Ectodermal cell (in vitro differentiated cells): ENCODE measurements around the gene PIRT.

ENCODE experiments used
- H3K27ac ChIP-seq: 2 replicates; pipeline ENCODE4 v1.7.0; 2013; ENCODE audit warnings: mild to moderate bottlenecking, low read depth, low read length; ENCODE audit not compliant: insufficient read depth, poor library complexity, severe bottlenecking
- H3K27me3 ChIP-seq: 2 replicates; pipeline ENCODE4 v1.7.0; 2013; ENCODE audit warnings: mild to moderate bottlenecking, low read length; ENCODE audit not compliant: insufficient read depth, control insufficient read depth, poor library complexity, severe bottlenecking
- H3K36me3 ChIP-seq: one replicate; pipeline ENCODE4 v1.7.0; 2013; ENCODE audit warnings: low read length; ENCODE audit not compliant: control insufficient read depth, insufficient read depth
- H3K4me1 ChIP-seq: one replicate; pipeline ENCODE4 v1.7.0; 2013; ENCODE audit warnings: low read length; ENCODE audit not compliant: control insufficient read depth, insufficient read depth
- H3K4me3 ChIP-seq: 2 replicates; pipeline ENCODE4 v1.7.0; 2013; ENCODE audit warnings: low read depth, low read length, control low read depth; ENCODE audit not compliant: insufficient read depth
- H3K9me3 ChIP-seq: 2 replicates; pipeline ENCODE4 v1.7.0; 2013; ENCODE audit warnings: mild to moderate bottlenecking, low read length, moderate library complexity; ENCODE audit not compliant: control insufficient read depth
- WGBS, 2 experiments: methylation state at CpG; one replicate each; pipeline ENCODE4 v1.1.7; 2013; ENCODE audit warnings: missing lambda C conversion rate in 2 of 2; 5-methylcytosine and 5-hydroxymethylcytosine counted together

Gene PIRT

DNA sequence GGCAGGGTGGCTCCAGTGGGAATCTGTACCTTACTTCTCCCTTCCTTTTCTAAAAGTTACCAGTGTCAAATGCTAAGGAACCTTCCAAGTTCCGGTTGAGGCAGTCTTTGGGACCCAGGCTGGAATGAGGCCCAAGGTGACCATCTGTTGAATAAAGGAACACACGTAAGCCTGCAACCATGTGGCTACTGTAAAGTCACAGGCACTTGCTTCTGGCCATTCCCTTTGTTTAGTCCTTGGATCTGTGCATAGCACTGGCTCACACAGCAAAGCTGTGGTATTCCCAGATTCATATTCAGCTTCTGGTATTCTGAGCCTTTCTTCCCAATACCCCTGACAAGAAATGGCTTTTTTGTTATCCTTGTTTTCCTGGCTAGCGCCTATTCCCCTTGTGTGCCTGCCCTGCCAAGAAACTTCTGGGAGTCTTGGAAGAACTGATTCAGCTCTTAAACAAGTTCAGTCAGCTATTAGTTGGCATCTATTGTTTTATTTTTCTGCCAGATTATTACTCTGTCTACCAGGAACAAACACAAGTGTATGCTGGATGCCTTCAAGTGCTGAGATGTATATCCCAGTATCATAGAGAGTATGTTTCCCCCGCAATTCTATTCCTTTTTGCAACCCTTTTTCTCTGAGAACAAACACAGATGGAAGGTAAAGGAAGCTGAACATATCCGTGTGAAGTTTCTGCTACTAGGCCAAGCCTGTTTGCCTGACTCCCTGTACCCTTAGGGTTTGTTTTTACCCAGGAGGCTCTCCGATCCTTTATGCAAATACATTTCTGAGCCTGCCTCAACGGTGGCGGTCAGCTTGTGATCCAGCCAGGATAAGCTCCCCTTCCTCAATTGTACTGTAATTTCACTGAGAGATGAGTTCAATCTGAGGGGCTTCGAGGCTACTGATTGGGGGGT lies 47.1 kb downstream of the PIRT start:
- H3K36me3 ChIP-seq = no peaks in the 10 kb centered on the region
- 81 to 87% methylated on average over 9 of the region's 9 CpGs for WGBS, 2 experiments
- H3K27ac ChIP-seq = no peak overlapping the region
- peaks cover 8% of the 10 kb centered on the region for H3K4me1 ChIP-seq
- no peaks in the 10 kb centered on the region for H3K27me3 ChIP-seq
- no peak overlapping the region for H3K4me3 ChIP-seq
- no peaks in the 10 kb centered on the region for H3K9me3 ChIP-seq

DNA sequence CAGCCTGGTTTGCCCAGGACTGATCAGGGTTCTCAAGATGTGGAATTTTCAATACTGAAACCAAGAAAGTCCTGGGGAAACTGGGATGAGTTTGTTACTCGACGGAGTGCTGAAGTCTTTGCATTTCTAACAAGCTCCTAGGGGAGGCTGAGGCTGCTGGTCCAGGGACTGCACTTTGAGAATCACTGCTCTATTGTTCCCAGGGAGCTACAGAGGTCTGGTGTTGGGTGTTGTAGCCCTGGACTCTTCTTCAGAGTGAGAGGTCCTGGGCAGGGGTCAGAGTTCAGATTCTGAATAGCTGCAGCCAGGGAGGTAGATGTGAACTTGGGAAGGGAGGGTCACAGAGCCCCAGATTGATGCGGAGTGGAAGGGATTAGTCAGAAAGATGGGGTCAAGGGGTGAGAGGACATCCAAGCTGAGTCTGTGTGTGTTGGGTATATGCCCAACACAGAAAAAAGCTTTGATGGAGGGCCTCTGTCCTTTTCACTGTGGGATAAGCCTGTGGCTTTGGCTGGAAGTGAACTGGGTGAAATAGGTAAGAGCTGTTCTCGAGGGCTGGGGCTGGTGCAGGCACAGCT lies 48.1 kb downstream of the PIRT start:
- no peaks in the 10 kb centered on the region for H3K36me3 ChIP-seq
- H3K4me3 ChIP-seq = no peak overlapping the region
- H3K9me3 ChIP-seq = no peaks in the 10 kb centered on the region
- no peaks in the 10 kb centered on the region for H3K27me3 ChIP-seq
- H3K27ac ChIP-seq = no peak overlapping the region
- WGBS, 2 experiments = 84 to 86% methylated on average over 4 of the region's 4 CpGs
- H3K4me1 ChIP-seq = peaks cover 8% of the 10 kb centered on the region

DNA sequence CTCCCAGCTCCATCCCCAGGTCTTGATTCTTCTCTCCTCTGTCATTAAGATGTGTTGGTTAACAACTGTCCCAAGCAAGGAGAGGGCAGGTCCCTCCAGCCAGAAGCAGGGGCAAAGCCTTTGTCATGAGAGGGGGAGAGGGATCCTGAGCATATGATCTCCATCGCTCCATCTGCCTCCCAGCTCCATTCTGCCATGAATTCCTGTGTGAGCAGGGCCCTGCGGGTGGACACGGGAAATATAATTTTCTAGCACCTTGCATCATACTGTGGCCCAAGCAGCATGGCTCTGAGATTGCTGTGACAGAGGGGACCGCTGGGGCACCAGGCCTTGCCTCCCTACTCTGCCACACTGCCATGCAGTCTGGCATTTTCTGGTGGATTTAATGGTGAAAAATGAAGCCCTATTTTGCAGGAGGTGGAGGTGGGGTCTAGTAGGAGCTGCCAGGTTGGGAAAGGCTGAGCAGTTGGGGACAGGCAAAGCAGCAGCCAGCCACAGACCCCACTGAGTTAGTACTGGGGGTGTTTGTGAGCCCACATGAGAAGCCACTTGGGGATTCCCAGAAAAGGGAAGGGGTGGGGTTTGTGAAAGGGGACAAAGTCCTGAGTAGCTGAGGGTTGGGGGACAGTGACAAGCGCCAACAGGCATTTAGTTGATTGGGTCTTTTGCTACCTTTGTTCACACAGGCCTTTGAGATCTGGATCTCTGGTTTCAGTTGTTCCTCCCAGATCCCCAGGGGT lies 50.4 kb downstream of the PIRT start:
- H3K4me3 ChIP-seq = no peak overlapping the region
- H3K27ac ChIP-seq = no peak overlapping the region

DNA sequence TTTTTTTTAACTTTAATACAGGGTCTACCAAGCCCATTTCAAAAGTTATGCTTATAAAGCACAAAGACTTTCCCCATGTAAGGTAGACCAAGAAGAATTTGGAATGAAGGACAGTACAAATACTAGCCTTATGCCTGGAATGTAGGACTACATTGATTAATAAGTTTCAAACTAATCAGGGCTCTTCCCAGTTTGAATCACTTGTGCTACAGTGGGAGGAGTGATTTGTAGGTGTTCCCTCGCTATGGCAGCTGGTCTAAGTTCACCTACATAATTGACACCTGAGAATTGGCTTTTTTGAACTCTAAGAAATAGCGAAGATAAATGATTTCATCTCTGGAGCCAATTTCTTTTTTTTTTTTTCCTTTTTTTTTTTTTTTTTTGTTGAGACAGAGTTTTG lies 52.6 kb downstream of the PIRT start:
- no peak overlapping the region for H3K4me3 ChIP-seq
- no peaks in the 10 kb centered on the region for H3K27me3 ChIP-seq
- 100% methylated on average over 1 to 2 of the region's 2 CpGs for WGBS, 2 experiments
- H3K9me3 ChIP-seq = no peaks in the 10 kb centered on the region
- H3K27ac ChIP-seq = no peak overlapping the region
- peaks cover 8% of the 10 kb centered on the region for H3K4me1 ChIP-seq
- no peaks in the 10 kb centered on the region for H3K36me3 ChIP-seq

More for the DNA sequence above, 50.4 kb downstream of the PIRT start:
- Histone ChIP-seq H3K36me3 (no peaks in the 10 kb centered on the region), H3K9me3 (no peaks in the 10 kb centered on the region), H3K4me1 (peaks cover 8% of the 10 kb centered on the region), H3K27me3 (no peaks in the 10 kb centered on the region)
- WGBS, 2 experiments = 89 to 90% methylated on average over 5 of the region's 5 CpGs

DNA sequence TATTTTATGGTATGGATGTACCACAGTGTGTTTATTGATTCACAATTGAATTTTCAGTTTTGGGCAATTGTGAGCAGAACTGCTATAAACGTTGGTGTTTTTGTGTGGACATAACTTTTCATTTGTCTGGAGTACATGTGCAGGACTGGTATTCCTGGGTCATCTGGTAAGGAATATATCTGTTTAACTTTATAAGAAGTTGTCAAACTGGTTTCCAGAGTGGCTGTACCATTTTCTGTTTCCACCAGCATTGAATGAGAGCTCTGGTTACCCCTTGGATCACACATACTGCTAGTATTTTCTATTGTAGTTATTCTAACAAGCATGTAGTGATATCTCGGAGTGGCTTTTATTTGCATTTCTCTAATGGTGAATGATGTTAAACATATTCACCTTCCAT lies 58.3 kb downstream of the PIRT start:
- Histone ChIP-seq H3K36me3 (no peaks in the 10 kb centered on the region), H3K9me3 (peaks cover 5% of the 10 kb centered on the region), H3K4me3 (no peak overlapping the region), H3K27me3 (no peaks in the 10 kb centered on the region), H3K4me1 (no peaks in the 10 kb centered on the region), H3K27ac (no peak overlapping the region)
- 91 to 94% methylated on average over 1 to 2 of the region's 2 CpGs for WGBS, 2 experiments

DNA sequence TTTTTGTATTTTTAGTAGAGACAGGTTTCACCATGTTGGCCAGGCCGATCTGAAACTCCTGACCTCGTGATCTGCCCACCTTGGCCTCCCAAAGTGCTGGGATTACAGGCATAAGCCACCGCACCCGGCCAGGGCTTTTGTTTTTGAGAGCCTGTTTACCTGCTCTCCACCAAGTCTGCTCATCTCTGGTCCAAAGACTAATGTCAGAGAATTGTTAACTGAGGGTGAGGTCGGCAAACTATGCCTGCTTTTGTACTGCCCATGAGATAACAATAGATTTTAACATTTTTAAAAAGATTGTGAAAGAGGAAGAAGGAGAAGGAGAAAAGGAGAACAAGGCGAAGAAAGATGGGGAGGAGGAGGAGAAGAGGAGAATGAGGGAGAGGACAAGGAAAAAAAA lies 60.0 kb downstream of the PIRT start:
- Histone ChIP-seq H3K4me1 (peaks cover 6% of the 10 kb centered on the region), H3K27me3 (no peaks in the 10 kb centered on the region), H3K9me3 (peaks cover 5% of the 10 kb centered on the region), H3K4me3 (no peak overlapping the region), H3K36me3 (no peaks in the 10 kb centered on the region), H3K27ac (no peak overlapping the region)
- 91 to 95% methylated on average over 5 to 6 of the region's 6 CpGs for WGBS, 2 experiments

DNA sequence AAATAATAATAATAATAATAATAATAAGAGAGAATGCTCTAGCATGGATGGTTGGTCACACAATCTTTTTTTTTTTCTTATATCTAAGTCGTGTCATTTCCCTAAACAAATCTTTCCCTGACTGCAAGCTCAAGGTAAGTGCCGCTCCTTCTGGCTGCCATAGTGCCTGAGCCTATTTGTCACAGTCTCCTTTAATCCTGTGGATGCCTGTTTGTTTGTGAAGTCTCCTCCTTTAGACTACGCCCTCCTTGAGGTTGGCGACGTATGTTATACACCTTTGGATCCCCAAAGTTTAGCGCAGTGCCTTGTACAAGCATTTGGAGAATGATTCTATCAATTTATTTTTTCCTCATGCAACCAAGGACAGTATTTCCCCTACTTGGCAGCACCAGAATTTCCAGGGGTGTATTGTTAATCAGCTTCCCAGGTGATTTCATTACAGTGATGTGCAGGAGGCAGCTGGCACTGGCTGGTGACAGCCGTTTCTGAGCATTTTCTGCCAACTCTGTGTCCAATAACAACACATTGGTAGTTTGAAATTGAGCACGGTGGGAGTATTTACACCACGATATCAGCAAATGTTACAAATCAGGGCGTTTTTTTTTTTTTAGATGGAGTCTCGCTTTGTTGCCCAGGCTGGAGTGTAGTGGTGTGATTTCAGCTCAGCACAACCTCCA lies 60.6 kb downstream of the PIRT start:
- Histone ChIP-seq H3K27me3 (no peaks in the 10 kb centered on the region), H3K4me3 (no peak overlapping the region), H3K36me3 (no peaks in the 10 kb centered on the region), H3K9me3 (peaks cover 5% of the 10 kb centered on the region), H3K4me1 (peaks cover 6% of the 10 kb centered on the region), H3K27ac (no peak overlapping the region)
- 91 to 92% methylated on average over 11 of the region's 11 CpGs for WGBS, 2 experiments

DNA sequence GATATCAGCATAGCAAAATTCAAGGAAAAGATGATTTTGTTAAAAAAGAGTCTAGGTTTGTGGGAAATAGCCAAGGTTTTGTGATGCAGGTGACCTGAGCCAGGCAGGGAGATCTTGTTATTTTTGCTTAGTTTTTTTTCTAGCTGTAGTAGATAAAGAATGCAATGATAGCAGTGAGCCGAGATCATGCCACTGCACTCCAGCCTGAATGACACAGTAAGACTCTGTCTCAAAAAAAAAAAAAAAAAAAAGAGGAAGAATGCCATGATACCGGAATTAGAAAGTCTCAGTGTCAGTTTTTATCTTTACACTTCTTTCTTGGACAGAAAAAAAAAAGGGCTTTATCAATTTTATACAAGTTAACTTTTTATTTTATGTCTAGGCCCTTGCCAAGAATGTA lies 61.5 kb downstream of the PIRT start:
- 91 to 100% methylated on average over 1 of the region's 2 CpGs for WGBS, 2 experiments
- Histone ChIP-seq H3K4me3 (no peak overlapping the region), H3K36me3 (no peaks in the 10 kb centered on the region), H3K27ac (no peak overlapping the region), H3K9me3 (peaks cover 5% of the 10 kb centered on the region), H3K4me1 (peaks cover 6% of the 10 kb centered on the region), H3K27me3 (peaks cover under 1% of the 10 kb centered on the region)

DNA sequence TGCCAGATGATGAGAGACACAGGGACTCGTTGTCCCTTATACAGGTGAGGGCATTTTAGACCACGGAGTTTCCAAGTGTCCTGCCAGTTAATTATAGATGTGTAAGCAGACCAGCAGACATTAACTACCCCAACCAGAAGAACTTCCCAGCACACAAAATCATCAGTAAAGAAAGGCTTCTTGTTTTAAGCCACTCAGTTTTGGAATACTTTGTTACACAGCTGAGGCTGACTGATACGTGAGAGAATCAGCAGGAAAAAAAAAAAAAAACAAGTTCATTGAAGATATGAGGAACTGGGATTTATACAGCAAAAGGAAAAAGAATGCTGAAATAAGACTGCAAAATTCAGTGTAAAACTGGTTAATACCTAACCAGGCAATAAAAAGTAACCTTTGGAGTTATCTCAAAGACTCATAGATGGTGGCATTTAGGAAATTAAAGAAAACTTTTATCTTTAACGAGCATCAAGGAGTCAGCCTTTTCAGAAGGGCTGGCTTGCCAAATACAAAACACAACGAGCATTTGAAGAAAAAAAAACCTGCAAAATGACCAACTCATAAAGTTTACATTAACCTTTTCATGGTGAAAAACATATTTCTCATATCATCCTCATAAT lies 62.0 kb downstream of the PIRT start:
- Histone ChIP-seq H3K27me3 (peaks cover 5% of the 10 kb centered on the region), H3K9me3 (peaks cover 5% of the 10 kb centered on the region), H3K27ac (no peak overlapping the region), H3K36me3 (no peaks in the 10 kb centered on the region), H3K4me3 (no peak overlapping the region), H3K4me1 (peaks cover 6% of the 10 kb centered on the region)
- WGBS, 2 experiments = 93% methylated on average over 5 of the region's 5 CpGs
